ENCODE measurements around the gene MEST. TPM values are rescaled to one million over a fixed set of nuclear protein-coding genes. Genes with fewer than 3 reads are reported as not detected.

MEST gene
- total and polyA plus RNA-seq, 2 donors (not counting 3 experiments of a cell fraction or from before 2014, with no cell fraction given), result 46.7 to 52.6 TPM

- peak; percentile 24 for DNase-seq (ENCODE audit: low read depth, low spot score)
- ChIA-PET POLR2A (no interaction called here), CTCF (no interaction called here)
- Histone ChIP-seq H3K36me3 (ENCODE audit: control insufficient read depth in 2 of 2, extremely low read depth in 1 of 2, insufficient read depth in 2 of 2, low read length in 2 of 2) (no peaks in the 10 kb centered on the region), H3K4me3 (replicated peaks in 1 of 3; ENCODE audit: insufficient read depth in 1 of 3, low read depth in 1 of 3, low read length in 3 of 3) (peak overlapping the region in 2 of 3 experiments; percentile 29 to 55), H3K9me1 (replicated peaks; ENCODE audit: control insufficient read depth, extremely low read depth, insufficient read depth, low read length) (no peaks in the 10 kb centered on the region), H4K20me1 (replicated peaks; ENCODE audit: control insufficient read depth, extremely low read depth, insufficient read depth, low read length) (no peaks in the 10 kb centered on the region), H3K9me3 (replicated peaks; ENCODE audit: control insufficient read depth, insufficient read depth, low read length) (no peaks in the 10 kb centered on the region), H3K79me2 (ENCODE audit: control insufficient read depth, insufficient read depth, low read length) (no peaks in the 10 kb centered on the region), H3K27me3 (ENCODE audit: control insufficient read depth in 2 of 2, insufficient read depth in 2 of 2, low read length in 2 of 2) (no peaks in the 10 kb centered on the region), H2AFZ (ENCODE audit: low read depth, low read length) (no peak overlapping the region), H3K27ac (ENCODE audit: insufficient read depth, low read depth, low read length) (no peak overlapping the region), H3K9ac (replicated peaks; ENCODE audit: extremely low read depth, insufficient read depth, low read length) (peak overlapping the region; percentile 19), H3K4me1 (ENCODE audit: control insufficient read depth, extremely low read depth, insufficient read depth, low read length) (peaks cover 25% of the 10 kb centered on the region), H3K4me2 (ENCODE audit: insufficient read depth, low read length) (peak overlapping the region; percentile 49)
- TF ChIP-seq POLR2A (IDR thresholded peaks at IDR 0.05; ENCODE audit: low read depth, low read length) (no peak), EZH2 (IDR thresholded peaks at IDR 0.05; ENCODE audit: borderline replicate concordance, low read depth, low read length, severe bottlenecking) (no peak), POLR2AphosphoS5 (IDR thresholded peaks at IDR 0.05; ENCODE audit: insufficient read depth, low read depth, low read length) (no peak), GATA2 (IDR thresholded peaks at IDR 0.05; ENCODE audit: insufficient read depth, insufficient read length, low read depth, low read length) (no peak), JUN (IDR thresholded peaks at IDR 0.05; ENCODE audit: borderline replicate concordance, insufficient read depth, insufficient read length, low read depth) (no peak), MAX (IDR thresholded peaks at IDR 0.05; ENCODE audit: insufficient read depth, insufficient read length) (no peak), FOS (IDR thresholded peaks at IDR 0.05; ENCODE audit: borderline replicate concordance, insufficient read depth, low read length) (peak; percentile 22), CTCF (IDR thresholded peaks at IDR 0.05; ENCODE audit: extremely low read depth in 1 of 2, insufficient read depth in 1 of 2, low read depth in 1 of 2, low read length in 2 of 2) (no peak)
- FAIRE-seq, result no peak
- dilution Hi-C loops (cut with MboI; ENCODE audit: extremely low pct_ligation_motif_present, low sequenced_read_pairs) (no loop called here), intact Hi-C loops (cut with micrococcal nuclease) (loop anchor here (2.0 kb wide), 1 partner anchor 67 kb away; no protein-coding TSS in a partner anchor)
- no TSS peak for BruUV-seq (replicated peaks)
These were observed 1.5 kb downstream of the MEST start for GRCh38 chr7:130493275-130493873.
